HUDEP-2 (cell line): ENCODE data around the gene SNAP23.
A peak's percentile ranks its signal among the peaks of the same experiment; 100 is the strongest.

ENCODE experiments used
- DNase-seq, 76 experiments: peaks; one replicate each; lab custom pipeline; 2025; ENCODE audit not compliant: unreplicated experiment in 76 of 76; lab: John Stamatoyannopoulos, UW

The SNAP23 gene

GRCh38 chr15:42495361-42496212, at the start of gene SNAP23:
TSS of gene SNAP23 (plus strand) at chr15:42495634. CDS start at chr15:42511847, 16,213 bp downstream.
- peak in 74 of 76 experiments; percentile 22 to 89 (median 76) for DNase-seq

GRCh38 chr15:42447599-42447998, 47.8 kb upstream of the SNAP23 start:
- DNase-seq = no peak

- DNase-seq = no peak
Measured at GRCh38 chr15:42448281-42448680, 47.2 kb upstream of the SNAP23 start.

GRCh38 chr15:42449770-42450424, 45.5 kb upstream of the SNAP23 start:
- no peak for DNase-seq

GRCh38 chr15:42450425-42450790, 45.0 kb upstream of the SNAP23 start:
- no peak for DNase-seq

GRCh38 chr15:42453826-42454225, 41.6 kb upstream of the SNAP23 start:
- no peak for DNase-seq

- no peak for DNase-seq
Measured at GRCh38 chr15:42456531-42456930, 38.9 kb upstream of the SNAP23 start.

GRCh38 chr15:42456971-42457370, 38.5 kb upstream of the SNAP23 start:
- no peak for DNase-seq

GRCh38 chr15:42457445-42458442, 37.7 kb upstream of the SNAP23 start:
- DNase-seq = no peak

GRCh38 chr15:42461261-42461660, 34.2 kb upstream of the SNAP23 start:
- DNase-seq = no peak

GRCh38 chr15:42465520-42466259, 29.7 kb upstream of the SNAP23 start:
- no peak for DNase-seq

GRCh38 chr15:42471002-42471401, 24.4 kb upstream of the SNAP23 start:
- DNase-seq = no peak

GRCh38 chr15:42474827-42475226, 20.6 kb upstream of the SNAP23 start:
- DNase-seq = no peak

GRCh38 chr15:42482701-42483100, 12.7 kb upstream of the SNAP23 start:
- DNase-seq = no peak

GRCh38 chr15:42483677-42484076, 11.8 kb upstream of the SNAP23 start:
- no peak for DNase-seq

GRCh38 chr15:42490291-42490670, 5.2 kb upstream of the SNAP23 start:
- DNase-seq = no peak

- DNase-seq = peak in 73 of 76 experiments; percentile 32 to 91 (median 74)
Measured at GRCh38 chr15:42490671-42491538, 4.5 kb upstream of the SNAP23 start, which contains the start of gene ZNF106. TSS of gene ZNF106 (minus strand) at chr15:42491141. CDS start at chr15:42472289, 18,852 bp downstream.

- DNase-seq = peak in 7 of 76 experiments; percentile 8 to 62 (median 37)
Measured at GRCh38 chr15:42491539-42492225, 3.8 kb upstream of the SNAP23 start.
